Right atrium auricular region (tissue), 2 donors: ENCODE results near the gene C16orf87. TPM values are rescaled to one million over a fixed set of nuclear protein-coding genes. Genes with fewer than 3 reads are reported as not detected.
A peak's percentile ranks its signal among the peaks of the same experiment; 100 is the strongest.

ENCODE experiments used
- DNase-seq: peaks from one replicate; pipeline ENCODE4 v3.0.0-alpha.2; 2019; ENCODE audit warnings: low spot score
- H3K27ac ChIP-seq, 2 donors: fragments of 200-600 bp; sonication (generic); 1 replicate in 1 of 2; 2 replicates in 1 of 2; pipeline ENCODE4 v1.5.1; 2016 to 2019
- H3K27me3 ChIP-seq, 2 donors: fragments of 200-600 bp; sonication (generic); one replicate each; pipeline versions ENCODE4 v1.5.1 to v1.6.0; 2017 to 2019
- H3K36me3 ChIP-seq: fragments of 200-600 bp; sonication (generic); one replicate; pipeline ENCODE4 v1.5.1; 2016
- H3K4me1 ChIP-seq, 2 donors: fragments of 200-600 bp; sonication (generic); one replicate each; pipeline versions ENCODE4 v1.5.1 to v1.6.0; 2017 to 2019
- H3K4me3 ChIP-seq, 2 donors: fragments of 200-600 bp; sonication (generic); 1 replicate in 1 of 2; 2 replicates in 1 of 2; pipeline ENCODE4 v1.5.1; 2017 to 2019; ENCODE audit warnings: mild to moderate bottlenecking in 1 of 2, moderate library complexity in 1 of 2
- H3K9me3 ChIP-seq, 2 donors: fragments of 200-600 bp; sonication (generic); one replicate each; pipeline ENCODE4 v1.5.1; 2019
- total RNA-seq, 2 donors: library from RNA; depleted of rRNA; stranded (reverse); fragments of >200 nt; gene quantifications; one replicate each; pipeline ENCODE4 v1.1.0, GENCODE V29; 2016
- TF ChIP-seq, protein P1 (sequence below), 2 donors: fragments of 200-600 bp; sonication (generic); IDR thresholded peaks; one replicate each; pipeline ENCODE4 v1.5.1; 2019; ENCODE audit warnings: antibody characterized with exemption in 2 of 2

The C16orf87 gene
- total RNA-seq, 2 donors from 2014 or later, result 12.0 to 14.1 TPM

DNA sequence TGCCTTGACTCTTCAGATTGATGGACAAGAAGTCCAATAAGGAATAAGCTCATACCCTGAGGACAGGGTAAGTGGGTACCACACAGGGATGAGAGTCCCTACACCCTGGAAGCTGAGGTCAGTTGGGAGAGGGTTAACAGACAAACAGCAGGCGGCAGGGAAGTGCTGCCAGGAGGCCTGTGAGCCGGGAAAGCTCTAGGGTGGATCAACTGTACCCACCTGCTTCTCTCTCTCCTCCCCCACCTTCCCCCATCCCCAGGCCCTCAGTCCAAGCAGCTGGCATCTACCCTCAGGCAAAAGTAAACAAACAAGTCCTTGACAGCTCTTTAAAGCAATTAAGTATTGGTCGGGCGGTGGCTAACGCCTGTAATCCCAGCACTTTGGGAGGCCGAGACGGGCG, 62.2 kb downstream of the C16orf87 start:
- no peaks in the 10 kb centered on the region for H3K36me3 ChIP-seq
- peaks cover 0 to 14% of the 10 kb centered on the region in 2 donors for H3K4me1 ChIP-seq
- H3K4me3 ChIP-seq, result no peak overlapping the region
- peak overlapping the region in 1 of 2 donors; percentile 12 for H3K27ac ChIP-seq
- H3K27me3 ChIP-seq, result no peaks in the 10 kb centered on the region
- DNase-seq, result no peak
- TF ChIP-seq, protein P1, sequence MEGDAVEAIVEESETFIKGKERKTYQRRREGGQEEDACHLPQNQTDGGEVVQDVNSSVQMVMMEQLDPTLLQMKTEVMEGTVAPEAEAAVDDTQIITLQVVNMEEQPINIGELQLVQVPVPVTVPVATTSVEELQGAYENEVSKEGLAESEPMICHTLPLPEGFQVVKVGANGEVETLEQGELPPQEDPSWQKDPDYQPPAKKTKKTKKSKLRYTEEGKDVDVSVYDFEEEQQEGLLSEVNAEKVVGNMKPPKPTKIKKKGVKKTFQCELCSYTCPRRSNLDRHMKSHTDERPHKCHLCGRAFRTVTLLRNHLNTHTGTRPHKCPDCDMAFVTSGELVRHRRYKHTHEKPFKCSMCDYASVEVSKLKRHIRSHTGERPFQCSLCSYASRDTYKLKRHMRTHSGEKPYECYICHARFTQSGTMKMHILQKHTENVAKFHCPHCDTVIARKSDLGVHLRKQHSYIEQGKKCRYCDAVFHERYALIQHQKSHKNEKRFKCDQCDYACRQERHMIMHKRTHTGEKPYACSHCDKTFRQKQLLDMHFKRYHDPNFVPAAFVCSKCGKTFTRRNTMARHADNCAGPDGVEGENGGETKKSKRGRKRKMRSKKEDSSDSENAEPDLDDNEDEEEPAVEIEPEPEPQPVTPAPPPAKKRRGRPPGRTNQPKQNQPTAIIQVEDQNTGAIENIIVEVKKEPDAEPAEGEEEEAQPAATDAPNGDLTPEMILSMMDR (IDR thresholded peaks at IDR 0.05), result no peak
- H3K9me3 ChIP-seq, result no peaks in the 10 kb centered on the region

DNA sequence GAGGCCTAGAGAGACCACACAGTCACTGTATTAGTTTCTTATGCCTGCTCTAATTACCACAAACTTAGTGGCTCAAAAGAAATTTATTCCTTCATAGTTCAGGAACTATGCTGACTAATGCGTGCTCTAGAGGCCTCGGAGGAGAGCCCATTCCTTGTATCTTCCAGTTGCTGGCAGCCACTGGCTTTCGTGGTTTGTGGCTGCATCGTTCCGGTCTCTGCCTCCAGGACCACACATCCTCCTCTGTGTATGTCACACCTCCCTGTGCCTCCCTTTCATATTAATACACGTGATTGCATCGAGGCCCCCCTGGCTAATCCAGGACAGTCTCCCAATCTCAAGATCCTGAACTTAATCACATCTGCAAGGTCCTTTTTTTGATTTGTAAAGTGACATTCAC, 65.9 kb downstream of the C16orf87 start:
- no peak for DNase-seq
- peaks cover 0 to 11% of the 10 kb centered on the region in 2 donors for H3K4me1 ChIP-seq
- H3K27me3 ChIP-seq, result no peaks in the 10 kb centered on the region
- H3K27ac ChIP-seq, result peak overlapping the region; percentile 66 to 90
- TF ChIP-seq, protein P1 (IDR thresholded peaks at IDR 0.05), result no peak
- no peak overlapping the region for H3K4me3 ChIP-seq
- H3K9me3 ChIP-seq, result no peaks in the 10 kb centered on the region
- no peaks in the 10 kb centered on the region for H3K36me3 ChIP-seq

DNA sequence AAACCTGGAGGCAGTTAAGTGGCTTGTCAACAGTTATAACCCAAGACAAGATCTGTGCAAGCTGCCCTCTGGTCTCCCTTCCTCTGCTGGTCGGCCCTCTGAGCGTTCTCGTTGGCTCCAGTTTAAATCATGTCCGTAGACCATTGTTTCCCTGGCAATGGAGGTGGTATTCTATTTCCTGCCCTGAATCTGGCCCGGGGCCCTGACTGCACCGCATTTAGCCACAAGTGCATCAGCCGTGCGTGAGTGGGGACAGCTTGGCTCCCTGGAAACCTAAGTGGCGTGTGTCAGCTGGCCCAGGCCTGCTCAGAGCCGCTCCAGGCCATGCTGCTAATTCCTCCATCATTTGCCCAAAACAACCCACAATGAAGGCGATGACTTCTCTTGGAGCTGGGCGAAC, 67.8 kb downstream of the C16orf87 start:
- H3K4me1 ChIP-seq, result peaks cover 0 to 11% of the 10 kb centered on the region in 2 donors
- H3K27ac ChIP-seq, result peak overlapping the region; percentile 71 to 90

DNA sequence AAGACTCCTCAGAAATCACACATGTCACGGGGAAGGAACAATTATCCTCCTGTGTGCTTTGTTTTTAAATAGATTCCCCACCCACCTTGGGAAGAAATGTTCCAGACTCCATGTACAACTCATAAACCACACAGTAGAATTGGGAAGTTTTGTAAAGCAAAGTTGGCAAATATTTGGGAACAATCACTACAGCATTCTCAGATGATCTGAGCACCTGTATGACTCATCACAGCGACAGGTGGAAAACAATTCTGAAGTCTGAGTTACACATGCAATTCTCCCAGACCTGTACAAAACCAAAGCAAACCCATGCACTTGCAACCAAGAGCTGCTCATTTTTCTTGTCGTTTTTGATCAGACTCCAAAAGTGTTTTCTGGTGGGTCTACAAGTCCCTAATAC, 68.4 kb downstream of the C16orf87 start:
- Histone ChIP-seq H3K36me3 (no peaks in the 10 kb centered on the region), H3K4me3 (peak overlapping the region; percentile 42 to 45)

More for the DNA sequence above, 67.8 kb downstream of the C16orf87 start:
- no peaks in the 10 kb centered on the region for H3K9me3 ChIP-seq
- no peaks in the 10 kb centered on the region for H3K27me3 ChIP-seq
- DNase-seq, result peak; percentile 69
- peak overlapping the region; percentile 42 to 45 for H3K4me3 ChIP-seq
- no peaks in the 10 kb centered on the region for H3K36me3 ChIP-seq
- TF ChIP-seq, protein P1 (IDR thresholded peaks at IDR 0.05), result no peak

DNA sequence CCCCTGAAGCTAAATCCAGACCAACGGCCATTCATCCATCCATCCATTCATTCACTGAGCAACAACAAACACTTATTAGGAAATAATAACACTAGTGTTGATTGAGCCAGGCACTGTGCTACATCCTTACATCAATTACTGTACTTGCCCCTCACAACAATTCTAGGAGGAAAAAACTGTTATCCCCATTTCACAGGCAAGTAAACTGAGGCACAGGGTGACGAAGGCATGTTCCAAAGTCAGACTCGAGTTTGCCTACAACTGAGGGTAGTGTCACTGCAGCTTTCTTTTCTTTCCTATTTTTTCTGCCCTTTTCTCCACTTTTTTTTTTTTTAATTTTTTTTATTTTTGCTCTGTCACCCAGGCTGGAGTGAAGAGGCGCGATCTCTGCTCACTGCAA, 71.7 kb downstream of the C16orf87 start:
- Histone ChIP-seq H3K9me3 (no peaks in the 10 kb centered on the region), H3K4me1 (peaks cover 0 to 24% of the 10 kb centered on the region in 2 donors), H3K4me3 (peak overlapping the region; percentile 42 to 45), H3K27me3 (no peaks in the 10 kb centered on the region), H3K27ac (peak overlapping the region; percentile 71 to 90), H3K36me3 (no peaks in the 10 kb centered on the region)
- TF ChIP-seq, protein P1 (IDR thresholded peaks at IDR 0.05), result no peak
- DNase-seq, result no peak

More for the DNA sequence above, 68.4 kb downstream of the C16orf87 start:
- H3K9me3 ChIP-seq, result no peaks in the 10 kb centered on the region
- H3K27me3 ChIP-seq, result no peaks in the 10 kb centered on the region
- peaks cover 0 to 15% of the 10 kb centered on the region in 2 donors for H3K4me1 ChIP-seq
- H3K27ac ChIP-seq, result peak overlapping the region; percentile 71 to 90
- TF ChIP-seq, protein P1 (IDR thresholded peaks at IDR 0.05), result no peak
- DNase-seq, result no peak
